ENCODE measurements around the gene TPM3. TPM values are rescaled to one million over a fixed set of nuclear protein-coding genes. Genes with fewer than 3 reads are reported as not detected.
A peak's percentile ranks its signal among the peaks of the same experiment; 100 is the strongest.
"Not testable (repeated sequence)": the region's sequence is repeated elsewhere in the genome, so short reads cannot be mapped to it uniquely, and the experiment has no call there.

Gene TPM3
- polyA plus RNA-seq (ENCODE audit: insufficient read length), result 535 TPM

DNA sequence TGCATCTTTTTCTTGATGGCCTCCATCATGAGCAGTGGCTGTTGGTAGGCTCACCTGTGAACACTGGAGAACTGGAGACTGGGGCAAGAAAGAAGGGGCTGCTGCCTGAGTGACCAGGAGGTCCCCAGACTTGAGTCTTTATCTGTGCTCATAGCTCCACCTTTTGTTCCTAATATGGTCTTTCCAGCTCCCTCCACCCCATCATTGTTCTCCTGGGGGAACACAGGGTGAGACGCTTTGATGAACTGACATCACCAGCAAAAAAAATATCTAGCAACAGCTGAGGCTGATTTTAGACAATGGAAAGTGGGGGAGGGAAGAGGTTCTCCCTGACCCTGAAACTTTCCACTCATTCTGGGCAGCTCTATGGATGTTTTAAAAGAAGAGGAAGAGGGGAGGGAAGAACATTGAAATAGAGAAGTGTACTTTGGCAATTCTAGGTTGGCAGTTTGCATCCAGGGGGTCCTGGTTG, at the start of gene TPM3:
Gene TPM3, minus strand, starts transcription at position 111 of the 472 bp plus-strand sequence. Its CDS starts 82 bp downstream, at position 29.
- no peak for DNase-seq (ENCODE audit: low read depth)

DNA sequence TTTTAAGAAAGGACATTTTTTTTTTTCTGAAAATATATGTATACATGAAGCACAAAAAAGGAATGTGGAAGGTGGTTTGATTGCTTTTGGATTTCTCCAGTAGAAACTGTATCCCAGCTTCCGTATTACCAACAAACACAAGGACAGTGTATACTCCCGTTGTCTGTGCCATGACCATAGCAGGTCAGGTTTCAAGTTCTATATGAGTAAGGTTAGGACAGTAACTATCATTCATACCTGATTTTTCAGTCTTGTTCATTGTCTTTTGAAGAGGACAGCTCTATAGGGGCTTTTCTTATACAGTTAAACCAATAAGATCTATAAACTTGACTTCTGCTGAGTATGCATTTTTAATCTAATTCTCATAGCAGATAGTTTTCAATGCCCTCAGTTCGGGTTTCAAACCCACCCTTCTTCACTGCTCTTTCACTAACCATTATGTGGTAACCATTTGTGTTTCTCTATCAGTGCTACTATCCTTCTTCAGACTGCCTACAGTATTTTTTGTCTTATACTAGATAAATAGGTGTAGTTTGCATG, 48.5 kb upstream of the TPM3 start:
- DNase-seq (ENCODE audit: low read depth), result no peak

DNA sequence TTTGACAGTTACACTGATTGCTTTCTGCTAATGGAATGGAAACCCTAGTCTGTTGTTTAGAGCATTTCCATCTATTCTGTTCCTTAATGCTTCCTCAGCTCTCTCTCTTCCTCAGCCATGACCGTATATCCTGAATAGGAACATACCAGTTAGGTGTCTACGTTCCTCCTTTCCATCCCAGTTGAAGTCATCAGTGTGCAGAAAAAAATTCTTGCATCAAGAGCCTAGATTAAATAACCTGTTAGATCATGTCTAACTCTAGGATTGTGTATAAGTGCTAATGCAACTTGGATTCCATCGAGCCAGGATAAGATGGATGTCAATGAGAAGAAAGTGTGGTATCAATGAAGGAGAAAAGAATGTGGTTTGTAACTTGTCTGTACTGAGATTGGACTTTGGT, 47.6 kb upstream of the TPM3 start:
- no peak for DNase-seq (ENCODE audit: low read depth)

GRCh38 chr1:154237880-154238506, 46.1 kb upstream of the TPM3 start:
- DNase-seq (ENCODE audit: low read depth), result no peak

DNA sequence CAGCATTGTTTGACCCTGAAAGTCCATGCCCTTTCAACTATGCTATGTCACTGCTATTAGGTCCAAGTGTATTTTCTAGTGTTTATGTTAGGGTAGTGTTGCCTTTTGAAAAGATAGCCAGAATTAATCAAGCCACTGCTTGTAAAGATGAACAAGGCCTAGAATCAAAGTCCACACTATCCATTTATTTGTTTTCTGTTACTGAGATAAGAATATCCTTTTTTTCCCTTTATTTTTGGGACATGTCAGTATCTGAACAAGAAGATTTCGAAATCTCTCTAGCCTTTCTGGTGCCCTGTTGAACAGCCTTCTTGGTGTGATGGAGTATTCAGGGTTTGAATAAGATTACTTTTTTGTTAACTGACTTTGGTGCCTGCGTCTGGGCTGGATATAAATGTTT, 45.5 kb upstream of the TPM3 start:
- DNase-seq (ENCODE audit: low read depth), result no peak

DNA sequence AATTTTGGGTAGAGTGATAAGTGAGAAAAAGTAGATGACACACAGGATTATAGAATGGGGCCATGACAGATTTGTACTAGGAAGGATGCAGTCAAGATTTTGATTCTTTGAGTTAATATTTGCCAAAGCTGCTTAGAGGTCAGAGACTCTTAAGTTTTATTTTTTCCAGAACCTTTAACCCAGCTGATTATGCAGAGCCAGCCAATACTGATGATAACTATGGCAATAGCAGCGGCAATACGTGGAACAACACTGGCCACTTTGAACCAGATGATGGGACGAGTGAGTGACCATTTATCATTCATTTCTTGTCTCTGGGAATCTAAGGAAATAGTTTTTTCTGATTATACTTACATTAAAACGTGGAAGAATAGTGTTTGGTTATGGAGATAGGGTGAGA, 45.0 kb upstream of the TPM3 start:
- DNase-seq (ENCODE audit: low read depth), result no peak

DNA sequence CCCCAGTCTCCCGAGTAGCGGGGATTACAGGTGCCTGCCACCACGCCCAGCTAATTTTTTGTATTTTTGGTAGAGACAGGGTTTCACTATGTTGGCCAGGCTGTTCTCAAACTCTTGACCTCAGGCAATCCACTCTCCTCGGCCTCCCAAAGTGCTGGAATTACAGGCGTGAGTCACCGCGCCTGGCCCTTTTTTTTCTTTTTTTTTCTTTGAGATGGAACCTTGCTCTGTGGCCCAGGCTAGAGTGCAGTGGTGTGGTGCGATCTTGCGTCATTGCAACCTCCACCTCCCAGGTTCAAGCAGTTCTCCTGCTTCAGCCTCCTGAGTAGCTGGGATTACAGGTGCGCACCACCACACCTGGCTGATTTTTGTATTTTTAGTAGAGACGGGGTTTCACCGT, 41.2 kb upstream of the TPM3 start:
- DNase-seq (ENCODE audit: low read depth), result not testable (repeated sequence)

DNA sequence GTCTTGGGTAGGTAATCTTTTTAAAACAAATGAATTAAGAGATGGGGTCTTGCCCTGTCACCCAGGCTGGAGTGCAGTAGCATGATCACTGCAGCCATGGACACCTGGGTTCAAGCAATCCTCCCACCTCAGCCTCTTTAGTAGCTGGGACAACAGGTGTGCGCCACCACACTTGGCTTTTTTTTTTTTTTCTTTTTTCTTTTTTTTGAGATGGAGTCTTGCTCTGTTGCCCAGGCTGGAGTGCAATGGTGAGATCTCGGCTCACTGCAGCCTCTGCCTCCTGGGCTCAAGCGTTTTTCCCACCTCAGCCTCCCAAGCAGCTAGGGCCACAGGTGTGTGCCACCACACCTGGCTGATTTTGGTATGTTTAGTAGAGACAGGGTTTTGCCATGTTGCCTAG, 39.2 kb upstream of the TPM3 start:
- not testable (repeated sequence) for DNase-seq (ENCODE audit: low read depth)

- DNase-seq (ENCODE audit: low read depth), result no peak
Measured at GRCh38 chr1:154225370-154225769, 33.5 kb upstream of the TPM3 start.

- no peak for DNase-seq (ENCODE audit: low read depth)
Measured at GRCh38 chr1:154223621-154224020, 31.7 kb upstream of the TPM3 start.

GRCh38 chr1:154222918-154223317, 31.0 kb upstream of the TPM3 start:
- no peak for DNase-seq (ENCODE audit: low read depth)

DNA sequence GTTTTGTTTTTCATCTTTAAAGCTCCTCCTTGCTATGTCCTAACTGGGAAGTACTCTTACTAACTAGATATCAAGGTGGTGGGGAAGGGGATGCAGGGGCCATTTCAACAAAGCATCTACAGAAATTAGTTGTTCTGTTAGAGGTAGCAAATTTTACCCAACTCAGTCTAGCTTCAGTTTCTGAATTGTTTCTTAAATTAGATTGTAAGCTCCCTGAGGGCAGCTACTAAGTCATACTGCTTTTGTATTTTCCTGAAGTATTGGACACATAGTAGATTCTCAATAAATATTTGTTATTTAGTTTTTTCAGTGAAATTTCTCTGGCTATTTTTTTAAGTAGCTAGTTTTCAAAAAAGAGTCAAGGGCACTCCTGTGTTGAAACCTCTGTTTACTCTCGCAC, 30.6 kb upstream of the TPM3 start:
- no peak for DNase-seq (ENCODE audit: low read depth)

GRCh38 chr1:154221278-154222001, 29.5 kb upstream of the TPM3 start:
- DNase-seq (ENCODE audit: low read depth), result no peak

DNA sequence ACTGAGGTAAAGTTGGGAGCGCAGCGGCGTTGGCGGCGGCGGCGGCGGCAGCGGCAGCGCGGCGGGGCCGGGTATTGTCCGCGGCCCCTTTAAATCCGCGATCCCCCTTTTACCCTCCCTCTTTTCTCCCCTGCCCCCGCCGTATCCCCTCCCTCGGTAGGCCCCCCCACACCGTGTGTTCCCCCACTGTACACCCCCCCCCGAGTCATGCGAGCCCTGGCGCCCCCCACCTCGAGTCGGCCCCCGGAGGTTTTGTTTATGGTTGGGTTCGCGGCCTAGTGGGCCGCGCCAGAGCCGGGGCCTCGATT, 29.0 kb upstream of the TPM3 start:
- no peak for DNase-seq (ENCODE audit: low read depth)

- peak; percentile 99 for DNase-seq (ENCODE audit: low read depth)
Measured at GRCh38 chr1:154220071-154220969, 28.4 kb upstream of the TPM3 start, which contains the start of gene UBAP2L. Gene UBAP2L, plus strand, starts transcription at chr1:154220955. Its CDS starts 4,169 bp downstream, at chr1:154225124.

- no peak for DNase-seq (ENCODE audit: low read depth)
Measured at GRCh38 chr1:154219541-154219940, 27.6 kb upstream of the TPM3 start.

GRCh38 chr1:154218545-154218944, 26.6 kb upstream of the TPM3 start:
- no peak for DNase-seq (ENCODE audit: low read depth)

- DNase-seq (ENCODE audit: low read depth), result no peak
Measured at GRCh38 chr1:154213274-154213673, 21.4 kb upstream of the TPM3 start.

- no peak for DNase-seq (ENCODE audit: low read depth)
Measured at GRCh38 chr1:154212083-154212482, 20.2 kb upstream of the TPM3 start.

GRCh38 chr1:154208677-154209388, 16.9 kb upstream of the TPM3 start:
- DNase-seq (ENCODE audit: low read depth), result no peak

- no peak for DNase-seq (ENCODE audit: low read depth)
Measured at GRCh38 chr1:154207262-154207661, 15.4 kb upstream of the TPM3 start.

All from forelimb muscle (tissue), 1 donor.